Natural killer cell (primary cell): ENCODE data around the gene PPP1R26. TPM values are rescaled to one million over a fixed set of nuclear protein-coding genes. Genes with fewer than 3 reads are reported as not detected.

Experiments used
- ATAC-seq, 3 donors: fragments of 150-1000 bp in 2 of 3; fragments of 200-7000 bp in 1 of 3; cut with Tn5 transposase; 1 replicate in 1 of 3; 2 replicates in 2 of 3; pipeline ENCODE4 v1.10.0; 2021; ENCODE audit warnings: mild to moderate bottlenecking in 2 of 3, moderate library complexity in 2 of 3
- DNase-seq, 2 donors: peaks; one replicate each; pipeline versions ENCODE4 v3.0.0 to v3.0.0-alpha.2; 2013 to 2021; ENCODE audit warnings: mixed read lengths in 1 of 2
- H3K27ac ChIP-seq: one replicate; pipeline ENCODE4 v1.5.1; 2013; ENCODE audit warnings: mild to moderate bottlenecking, low read length
- H3K27me3 ChIP-seq: one replicate; pipeline ENCODE4 v1.6.1; 2013; ENCODE audit warnings: low read length; ENCODE audit not compliant: control insufficient read depth, insufficient read depth
- H3K36me3 ChIP-seq: one replicate; pipeline ENCODE4 v1.6.1; 2013; ENCODE audit warnings: low read length; ENCODE audit not compliant: control insufficient read depth, insufficient read depth
- H3K4me1 ChIP-seq: one replicate; pipeline ENCODE4 v1.6.1; 2013; ENCODE audit warnings: low read length; ENCODE audit not compliant: control insufficient read depth, insufficient read depth
- H3K4me3 ChIP-seq: one replicate; pipeline ENCODE4 v1.5.1; 2013; ENCODE audit warnings: low read length
- H3K9me3 ChIP-seq: one replicate; pipeline ENCODE4 v1.6.1; 2013; ENCODE audit warnings: low read length; ENCODE audit not compliant: control insufficient read depth, insufficient read depth
- H3K27ac Mint-ChIP-seq, 2 donors: one replicate each; pipeline ENCODE4 v1.8.0; 2022; ENCODE audit warnings: mild to moderate bottlenecking in 2 of 2, mixed read lengths in 2 of 2, moderate library complexity in 1 of 2
- H3K27me3 Mint-ChIP-seq, 2 donors: one replicate each; pipeline ENCODE4 v1.8.0; 2022; ENCODE audit warnings: low read depth in 2 of 2, mixed read lengths in 2 of 2
- H3K36me3 Mint-ChIP-seq: one replicate; pipeline ENCODE4 v1.8.0; 2022; ENCODE audit warnings: mixed read lengths
- H3K4me1 Mint-ChIP-seq, 2 donors: one replicate each; pipeline ENCODE4 v1.8.0; 2022; ENCODE audit warnings: mixed read lengths in 2 of 2
- H3K4me3 Mint-ChIP-seq: one replicate; pipeline ENCODE4 v1.8.0; 2022; ENCODE audit warnings: mild to moderate bottlenecking, moderate library complexity, mixed read lengths
- H3K9me3 Mint-ChIP-seq, 2 donors: one replicate each; pipeline ENCODE4 v1.8.0; 2022; ENCODE audit warnings: mixed read lengths in 2 of 2
- CTCF ChIP-seq: fragments of 200-600 bp; IDR thresholded peaks from one replicate; pipeline ENCODE4 v1.8.0; 2022; ENCODE audit warnings: antibody characterized with exemption
- WGBS: methylation state at CpG from one replicate; pipeline ENCODE4 v1.1.7; 2013; ENCODE audit warnings: missing lambda C conversion rate; ENCODE audit not compliant: insufficient coverage; 5-methylcytosine and 5-hydroxymethylcytosine counted together
- intact Hi-C: fragments of 100-400 bp; cut with micrococcal nuclease; formaldehyde crosslinking; loops from one replicate; pipeline ENCODE4 v1.14.2; 2022
- total RNA-seq, 4 donors: library from RNA; stranded (reverse); fragments of 120-200 nt in 1 of 4; gene quantifications; one replicate each; pipeline versions ENCODE4 v1.2.3 to v1.2.4, GENCODE V29; 2013 to 2022

The PPP1R26 gene
- total RNA-seq, 3 donors from 2014 or later (not counting 1 experiment from before 2014, with no cell fraction given) = 3.2 to 5.3 (median 3.6) TPM

- Mint-ChIP-seq H3K27me3 (peaks cover 0 to 8% of the 10 kb centered on the region in 2 donors), H3K9me3 (no peaks in the 10 kb centered on the region), H3K36me3 (no peaks in the 10 kb centered on the region), H3K4me1 (peaks cover 5 to 9% of the 10 kb centered on the region in 2 donors), H3K27ac (peak overlapping the region in 1 of 2 donors; percentile 53), H3K4me3 (peak overlapping the region; percentile 97)
- ATAC-seq (no peak), DNase-seq (no peak)
- Histone ChIP-seq H3K4me3 (no peak overlapping the region), H3K27me3 (no peaks in the 10 kb centered on the region), H3K4me1 (peaks cover 23% of the 10 kb centered on the region), H3K27ac (no peak overlapping the region), H3K9me3 (no peaks in the 10 kb centered on the region), H3K36me3 (no peaks in the 10 kb centered on the region)
- intact Hi-C loops = no loop called here
- 92% methylated on average over 10 of the region's 10 CpGs for WGBS
- TF ChIP-seq CTCF = no peak
These were observed 1.4 kb upstream of the PPP1R26 start for GRCh38 chr9:135478191-135478590.

- WGBS = 2% methylated on average over 64 of the region's 64 CpGs
- no peaks in the 10 kb centered on the region for H3K27me3 ChIP-seq
- H3K4me3 ChIP-seq = peak overlapping the region; percentile 18
These were observed 633 bp upstream of the PPP1R26 start for GRCh38 chr9:135478829-135479468.

GRCh38 chr9:135480071-135480939 lies 723 bp downstream of the PPP1R26 start:
- H3K9me3 Mint-ChIP-seq = no peaks in the 10 kb centered on the region

More at GRCh38 chr9:135478829-135479468, 633 bp upstream of the PPP1R26 start:
- ATAC-seq (peak; percentile 41 to 57 (median 56)), DNase-seq (peak in 1 of 2 donors; percentile 37)
- no peaks in the 10 kb centered on the region for H3K9me3 ChIP-seq
- H3K4me3 Mint-ChIP-seq = peak overlapping the region; percentile 97
- intact Hi-C loops = no loop called here
- H3K27ac Mint-ChIP-seq = peak overlapping the region; percentile 53 to 79
- H3K27ac ChIP-seq = no peak overlapping the region
- no peaks in the 10 kb centered on the region for H3K36me3 ChIP-seq
- peaks cover 0 to 8% of the 10 kb centered on the region in 2 donors for H3K27me3 Mint-ChIP-seq
- no peaks in the 10 kb centered on the region for H3K9me3 Mint-ChIP-seq
- H3K4me1 ChIP-seq = peaks cover 23% of the 10 kb centered on the region
- H3K4me1 Mint-ChIP-seq = peaks cover 5 to 9% of the 10 kb centered on the region in 2 donors
- no peaks in the 10 kb centered on the region for H3K36me3 Mint-ChIP-seq
- no peak for TF ChIP-seq CTCF

More at GRCh38 chr9:135480071-135480939, 723 bp downstream of the PPP1R26 start:
- H3K27ac ChIP-seq = no peak overlapping the region
- H3K9me3 ChIP-seq = no peaks in the 10 kb centered on the region
- Mint-ChIP-seq H3K36me3 (no peaks in the 10 kb centered on the region), H3K27me3 (peaks cover 0 to 8% of the 10 kb centered on the region in 2 donors), H3K4me3 (peak overlapping the region; percentile 61), H3K27ac (no peak overlapping the region), H3K4me1 (peaks cover 5 to 9% of the 10 kb centered on the region in 2 donors)
- peak overlapping the region; percentile 56 for H3K4me3 ChIP-seq
- H3K4me1 ChIP-seq = peaks cover 23% of the 10 kb centered on the region
- ATAC-seq (peak; percentile 16 to 46 (median 35)), DNase-seq (peak in 1 of 2 donors; percentile 24)
- no peak for TF ChIP-seq CTCF
- WGBS = under 1% methylated on average over 76 of the region's 76 CpGs
- no peaks in the 10 kb centered on the region for H3K27me3 ChIP-seq
- intact Hi-C loops = no loop called here
- H3K36me3 ChIP-seq = peaks cover 2% of the 10 kb centered on the region
